Measurements from ENCODE around the gene MYCBPAP. TPM values are rescaled to one million over a fixed set of nuclear protein-coding genes. Genes with fewer than 3 reads are reported as not detected.
"Not testable (repeated sequence)": the region's sequence is repeated elsewhere in the genome, so short reads cannot be mapped to it uniquely, and the experiment has no call there.

The MYCBPAP gene
- total RNA-seq, 2 experiments from 2014 or later, result 8.1 to 8.5 TPM

- no peak for DNase-seq
- POLR2A ChIA-PET, result no interaction called here
- Mint-ChIP-seq H3K9me3 (no peaks in the 10 kb centered on the region), H3K36me3 (no peaks in the 10 kb centered on the region), H3K4me1 (ENCODE audit: low read depth) (peaks cover 8% of the 10 kb centered on the region), H3K27me3 (peaks cover 17% of the 10 kb centered on the region), H3K4me3 (no peak overlapping the region), H3K27ac (no peak overlapping the region)
- intact Hi-C loops (cut with micrococcal nuclease), result no loop called here
- CTCF ChIA-PET, result no interaction called here
Measured at GRCh38 chr17:50466371-50467113, 41.7 kb upstream of the MYCBPAP start.

- Mint-ChIP-seq H3K9me3 (no peaks in the 10 kb centered on the region), H3K4me3 (no peak overlapping the region), H3K27ac (no peak overlapping the region), H3K27me3 (peaks cover 17% of the 10 kb centered on the region), H3K36me3 (no peaks in the 10 kb centered on the region), H3K4me1 (ENCODE audit: low read depth) (peaks cover 8% of the 10 kb centered on the region)
- CTCF ChIA-PET, result interaction anchor here (0.7 to 2.5 kb wide), 2 partner anchors 12 to 105 kb away, joined by 3 to 14 read pairs; partner anchors contain the start of gene RSAD1
- no peak for DNase-seq
- intact Hi-C loops (cut with micrococcal nuclease), result no loop called here
- POLR2A ChIA-PET, result no interaction called here
Measured at GRCh38 chr17:50467114-50467854, 41.0 kb upstream of the MYCBPAP start.

GRCh38 chr17:50467855-50468303 lies 40.4 kb upstream of the MYCBPAP start:
- H3K4me3 Mint-ChIP-seq, result no peak overlapping the region
- intact Hi-C loops (cut with micrococcal nuclease), result no loop called here

GRCh38 chr17:50468304-50469207 lies 39.7 kb upstream of the MYCBPAP start, which contains the start of gene CHAD:
CHAD (minus strand) TSS chr17:50468880; CDS start chr17:50468813, 67 bp downstream.
- no peak within 1 kb of the TSS for H3K27ac Mint-ChIP-seq
- peaks cover 17% of the 10 kb centered on the region for H3K27me3 Mint-ChIP-seq
- H3K9me3 Mint-ChIP-seq, result no peaks in the 10 kb centered on the region
- no peak for DNase-seq
- intact Hi-C loops (cut with micrococcal nuclease), result no loop called here
- ChIA-PET CTCF (interaction anchor here (2.5 kb wide), 1 partner anchor 10 kb away, joined by 14 read pairs; the partner anchor contains the start of gene RSAD1), POLR2A (no interaction called here)
- peaks cover 8% of the 10 kb centered on the region for H3K4me1 Mint-ChIP-seq (ENCODE audit: low read depth)
- H3K36me3 Mint-ChIP-seq, result no peaks in the 10 kb centered on the region
- no peak within 1 kb of the TSS for H3K4me3 Mint-ChIP-seq

More at GRCh38 chr17:50467855-50468303, 40.4 kb upstream of the MYCBPAP start:
- ChIA-PET POLR2A (no interaction called here), CTCF (interaction anchor here (0.7 to 2.5 kb wide), 2 partner anchors 11 to 106 kb away, joined by 3 to 14 read pairs; partner anchors contain the start of gene RSAD1)
- Mint-ChIP-seq H3K9me3 (no peaks in the 10 kb centered on the region), H3K27ac (no peak overlapping the region), H3K36me3 (no peaks in the 10 kb centered on the region), H3K27me3 (peaks cover 17% of the 10 kb centered on the region), H3K4me1 (ENCODE audit: low read depth) (peaks cover 8% of the 10 kb centered on the region)
- no peak for DNase-seq

- peaks cover 8% of the 10 kb centered on the region for H3K4me1 Mint-ChIP-seq (ENCODE audit: low read depth)
- no peaks in the 10 kb centered on the region for H3K9me3 Mint-ChIP-seq
- no peak for DNase-seq
- POLR2A ChIA-PET, result no interaction called here
- intact Hi-C loops (cut with micrococcal nuclease), result no loop called here
- H3K27me3 Mint-ChIP-seq, result peaks cover 17% of the 10 kb centered on the region
- CTCF ChIA-PET, result interaction anchor here (2.5 kb wide), 1 partner anchor 10 kb away, joined by 14 read pairs; the partner anchor contains the start of gene RSAD1
- no peaks in the 10 kb centered on the region for H3K36me3 Mint-ChIP-seq
- H3K4me3 Mint-ChIP-seq, result no peak overlapping the region
- H3K27ac Mint-ChIP-seq, result no peak overlapping the region
Measured at GRCh38 chr17:50469208-50469605, 39.0 kb upstream of the MYCBPAP start.

- peaks cover 8% of the 10 kb centered on the region for H3K4me1 Mint-ChIP-seq (ENCODE audit: low read depth)
- H3K9me3 Mint-ChIP-seq, result no peaks in the 10 kb centered on the region
- DNase-seq, result no peak
- peaks cover 17% of the 10 kb centered on the region for H3K27me3 Mint-ChIP-seq
- no peak overlapping the region for H3K4me3 Mint-ChIP-seq
- no peaks in the 10 kb centered on the region for H3K36me3 Mint-ChIP-seq
- intact Hi-C loops (cut with micrococcal nuclease), result no loop called here
- H3K27ac Mint-ChIP-seq, result no peak overlapping the region
- POLR2A ChIA-PET, result no interaction called here
- CTCF ChIA-PET, result interaction anchor here (2.1 to 2.5 kb wide), 2 partner anchors 9 to 73 kb away, joined by 4 to 14 read pairs; partner anchors contain the start of genes LRRC59 and RSAD1
Measured at GRCh38 chr17:50469671-50470305, 38.5 kb upstream of the MYCBPAP start.

- H3K27me3 Mint-ChIP-seq, result peaks cover 17% of the 10 kb centered on the region
- POLR2A ChIA-PET, result no interaction called here
- H3K9me3 Mint-ChIP-seq, result no peaks in the 10 kb centered on the region
- H3K4me3 Mint-ChIP-seq, result no peak overlapping the region
- H3K27ac Mint-ChIP-seq, result no peak overlapping the region
- H3K4me1 Mint-ChIP-seq (ENCODE audit: low read depth), result peaks cover 8% of the 10 kb centered on the region
- no peak for DNase-seq
- CTCF ChIA-PET, result interaction anchor here (2.1 kb wide), 1 partner anchor 73 kb away, joined by 4 read pairs; the partner anchor contains the start of gene LRRC59
- H3K36me3 Mint-ChIP-seq, result no peaks in the 10 kb centered on the region
- intact Hi-C loops (cut with micrococcal nuclease), result no loop called here
Measured at GRCh38 chr17:50470426-50470825, 37.8 kb upstream of the MYCBPAP start.

- Mint-ChIP-seq H3K36me3 (no peaks in the 10 kb centered on the region), H3K4me3 (no peak overlapping the region), H3K27ac (no peak overlapping the region), H3K27me3 (peaks cover 17% of the 10 kb centered on the region), H3K9me3 (no peaks in the 10 kb centered on the region), H3K4me1 (ENCODE audit: low read depth) (peaks cover 8% of the 10 kb centered on the region)
- no peak for DNase-seq
- POLR2A ChIA-PET, result no interaction called here
- intact Hi-C loops (cut with micrococcal nuclease), result no loop called here
- CTCF ChIA-PET, result interaction anchor here (1.0 to 2.1 kb wide), 2 partner anchors 30 to 74 kb away, joined by 3 to 4 read pairs; partner anchors contain the start of gene LRRC59
Measured at GRCh38 chr17:50471009-50471905, 37.0 kb upstream of the MYCBPAP start.

- intact Hi-C loops (cut with micrococcal nuclease), result no loop called here
- DNase-seq, result no peak
- H3K9me3 Mint-ChIP-seq, result no peaks in the 10 kb centered on the region
- POLR2A ChIA-PET, result no interaction called here
- H3K27ac Mint-ChIP-seq, result no peak overlapping the region
- no peak overlapping the region for H3K4me3 Mint-ChIP-seq
- CTCF ChIA-PET, result interaction anchor here (2.1 kb wide), 1 partner anchor 75 kb away, joined by 4 read pairs; the partner anchor contains the start of gene LRRC59
- H3K27me3 Mint-ChIP-seq, result peaks cover 16% of the 10 kb centered on the region
- no peaks in the 10 kb centered on the region for H3K36me3 Mint-ChIP-seq
- H3K4me1 Mint-ChIP-seq (ENCODE audit: low read depth), result peaks cover 8% of the 10 kb centered on the region
Measured at GRCh38 chr17:50472286-50472685, 36.0 kb upstream of the MYCBPAP start.

- H3K4me1 Mint-ChIP-seq (ENCODE audit: low read depth); H3K27ac Mint-ChIP-seq; H3K9me3 Mint-ChIP-seq; DNase-seq; CTCF ChIA-PET; intact Hi-C loops (cut with micrococcal nuclease); H3K36me3 Mint-ChIP-seq; H3K4me3 Mint-ChIP-seq; POLR2A ChIA-PET: not testable (repeated sequence)
- peaks cover 13% of the 10 kb centered on the region for H3K27me3 Mint-ChIP-seq
Measured at GRCh38 chr17:50472761-50473161, 35.5 kb upstream of the MYCBPAP start.
